GM13977 (cell line): ENCODE results near the gene CYP26C1.

Experiments used
- DNase-seq: peaks from one replicate; pipeline ENCODE4 v3.0.0; 2012; ENCODE audit warnings: low spot score
- CTCF ChIP-seq: IDR thresholded peaks from 2 replicates; pipeline ENCODE4 v1.5.1; 2012; ENCODE audit warnings: mild to moderate bottlenecking, control low read depth; ENCODE audit not compliant: insufficient read depth; ENCODE audit errors: extremely low read depth, missing control alignments
- in situ Hi-C: fragments of 300-500 bp; cut with MboI; formaldehyde crosslinking; loops from one replicate; pipeline ENCODE4 v1.12.0; 2022; ENCODE audit warnings: low sequenced_read_pairs, low pct_unique_long_range_greater_than_20kb, mixed read lengths, inconsistent platforms; ENCODE audit not compliant: unreplicated experiment

CYP26C1 gene

GRCh38 chr10:93054486-93054885, 6.1 kb upstream of the CYP26C1 start:
- in situ Hi-C loops: no loop called here
- no peak for TF ChIP-seq CTCF
- DNase-seq: no peak

GRCh38 chr10:93058139-93058538, 2.5 kb upstream of the CYP26C1 start:
- DNase-seq: no peak
- in situ Hi-C loops: no loop called here
- no peak for TF ChIP-seq CTCF

GRCh38 chr10:93060887-93061593, 442 bp downstream of the CYP26C1 start:
- in situ Hi-C loops: no loop called here
- DNase-seq: peak; percentile 32
- TF ChIP-seq CTCF: no peak

GRCh38 chr10:93061594-93062513, 1.3 kb downstream of the CYP26C1 start:
- peak; percentile 51 for DNase-seq
- in situ Hi-C loops: no loop called here
- no peak for TF ChIP-seq CTCF

- in situ Hi-C loops: no loop called here
- peak; percentile 83 for DNase-seq
- TF ChIP-seq CTCF: peak; percentile 64
Observed at GRCh38 chr10:93062514-93063143, 2.0 kb downstream of the CYP26C1 start.

- in situ Hi-C loops: no loop called here
- peak; percentile 39 for DNase-seq
- no peak for TF ChIP-seq CTCF
Observed at GRCh38 chr10:93063144-93063976, 2.8 kb downstream of the CYP26C1 start.
